B cell (primary cell): ENCODE results near the gene TTC38. TPM values are rescaled to one million over a fixed set of nuclear protein-coding genes. Genes with fewer than 3 reads are reported as not detected.

Experiments
- ATAC-seq: fragments of 200-7000 bp; cut with Tn5 transposase; one replicate; pipeline ENCODE4 v1.10.0; 2021; ENCODE audit warnings: low read depth, mild to moderate bottlenecking, moderate number of reproducible peaks, moderate library complexity
- CTCF ChIA-PET: fragments of 350-600 bp; sonication (Branson Sonifier 250); formaldehyde crosslinking; loops from one replicate; lab custom pipeline; 2021; ENCODE audit warnings: antibody characterized with exemption, inconsistent platforms; lab: Charles Lee
- POLR2A ChIA-PET: fragments of 350-600 bp; sonication (Branson Sonifier 250); formaldehyde crosslinking; loops from one replicate; lab custom pipeline; 2021; ENCODE audit warnings: antibody characterized with exemption; lab: Charles Lee
- DNase-seq: peaks from one replicate; pipeline ENCODE4 v3.0.0; 2013
- H2AFZ ChIP-seq: 2 replicates; pipeline ENCODE4 v1.6.1; 2012; ENCODE audit warnings: mild to moderate bottlenecking, low read depth, low read length; ENCODE audit not compliant: insufficient read depth, poor library complexity, severe bottlenecking
- H3K27ac ChIP-seq, 2 donors: 1 replicate in 1 of 2; 2 replicates in 1 of 2; pipeline ENCODE4 v1.5.1; 2012 to 2013; ENCODE audit warnings: low read length in 2 of 2, mild to moderate bottlenecking in 2 of 2, moderate library complexity in 1 of 2
- H3K27me3 ChIP-seq, 4 experiments: fragments of 200-600 bp in 1 of 4; sonication (generic) in 1 of 4; replicated peaks in 1 of 4; 1 replicate in 2 of 4; 2 replicates in 2 of 4; pipeline versions ENCODE4 v1.6.1 to v1.7.0; 2013 to 2016; ENCODE audit warnings: low read length in 3 of 4, mild to moderate bottlenecking in 2 of 4, mixed read lengths in 1 of 4, moderate library complexity in 1 of 4; ENCODE audit not compliant: insufficient read depth in 4 of 4, control insufficient read depth in 3 of 4; ENCODE audit errors: control extremely low read depth in 1 of 4
- H3K36me3 ChIP-seq, 2 experiments: replicated peaks in 1 of 2; 1 replicate in 1 of 2; 2 replicates in 1 of 2; pipeline versions ENCODE4 v1.6.1 to v1.7.1; 2013; ENCODE audit warnings: low read length in 1 of 2; ENCODE audit not compliant: insufficient read depth in 2 of 2, control insufficient read depth in 1 of 2; ENCODE audit errors: control extremely low read depth in 1 of 2, extremely low read depth in 1 of 2
- H3K4me1 ChIP-seq, 2 donors: fragments of 200-600 bp in 1 of 2; sonication (generic) in 1 of 2; 1 replicate in 1 of 2; 2 replicates in 1 of 2; pipeline versions ENCODE4 v1.5.1 to v1.6.1; 2013 to 2017; ENCODE audit warnings: low read length in 2 of 2; ENCODE audit not compliant: control insufficient read depth in 2 of 2, insufficient read depth in 2 of 2
- H3K4me2 ChIP-seq: replicated peaks from 2 replicates; pipeline ENCODE3; 2012; ENCODE audit warnings: mild to moderate bottlenecking, low read depth, low read length; ENCODE audit not compliant: poor library complexity, severe bottlenecking
- H3K4me3 ChIP-seq, 5 experiments: fragments of 200-600 bp in 1 of 5; sonication (generic) in 1 of 5; 1 replicate in 3 of 5; 2 replicates in 2 of 5; pipeline versions ENCODE4 v1.5.1 to v1.7.0; 2011 to 2016; ENCODE audit warnings: low read length in 4 of 5, mild to moderate bottlenecking in 4 of 5, low read depth in 2 of 5, control low read depth in 1 of 5, moderate library complexity in 1 of 5; ENCODE audit not compliant: insufficient read depth in 1 of 5; ENCODE audit errors: control extremely low read depth in 1 of 5, extremely low read depth in 1 of 5
- H3K79me2 ChIP-seq: fragments of 200-600 bp; sonication (generic); one replicate; pipeline ENCODE4 v1.6.0; 2016; ENCODE audit warnings: low read length; ENCODE audit not compliant: control insufficient read depth, insufficient read depth
- H3K9ac ChIP-seq: fragments of 200-600 bp; sonication (generic); 2 replicates; pipeline ENCODE4 v1.6.1; 2017; ENCODE audit warnings: mild to moderate bottlenecking, low read length, moderate library complexity
- H3K9me3 ChIP-seq, 3 donors: one replicate each; pipeline versions ENCODE4 v1.6.1 to v1.7.1; 2013; ENCODE audit warnings: low read length in 2 of 3; ENCODE audit not compliant: control insufficient read depth in 2 of 3, insufficient read depth in 1 of 3; ENCODE audit errors: control extremely low read depth in 1 of 3
- H4K20me1 ChIP-seq: 2 replicates; pipeline ENCODE4 v1.6.0; 2012; ENCODE audit warnings: mild to moderate bottlenecking, low read length; ENCODE audit not compliant: insufficient read depth, control insufficient read depth, poor library complexity, severe bottlenecking
- H3K27ac Mint-ChIP-seq: one replicate; pipeline ENCODE4 v1.8.0; 2021; ENCODE audit warnings: mixed read lengths
- H3K27me3 Mint-ChIP-seq: one replicate; pipeline ENCODE4 v1.8.0; 2021; ENCODE audit warnings: mixed read lengths
- H3K4me1 Mint-ChIP-seq: one replicate; pipeline ENCODE4 v1.8.0; 2021; ENCODE audit warnings: mixed read lengths
- H3K4me3 Mint-ChIP-seq: one replicate; pipeline ENCODE4 v1.8.0; 2021; ENCODE audit warnings: mixed read lengths
- H3K9me3 Mint-ChIP-seq: one replicate; pipeline ENCODE4 v1.8.0; 2022; ENCODE audit warnings: mixed read lengths; ENCODE audit not compliant: insufficient read depth
- CTCF ChIP-seq: fragments of 200-600 bp; IDR thresholded peaks from one replicate; pipeline ENCODE4 v1.8.0; 2022; ENCODE audit warnings: antibody characterized with exemption, mild to moderate bottlenecking
- EZH2 ChIP-seq: IDR thresholded peaks from 2 replicates; pipeline ENCODE4 v1.6.1; 2012; ENCODE audit warnings: borderline replicate concordance, low read depth, mild to moderate bottlenecking, moderate library complexity, low read length; ENCODE audit not compliant: insufficient read depth, poor library complexity, severe bottlenecking
- WGBS: methylation state at CpG from one replicate; pipeline ENCODE4 v1.1.5; 2013; ENCODE audit warnings: missing lambda C conversion rate; ENCODE audit not compliant: insufficient coverage; 5-methylcytosine and 5-hydroxymethylcytosine counted together
- intact Hi-C: fragments of 100-400 bp; cut with micrococcal nuclease; formaldehyde crosslinking; loops from one replicate; pipeline ENCODE4 v1.10.0; 2022
- polyA plus RNA-seq: library from polyadenylated mRNA; depleted of rRNA; stranded (reverse); fragments of >200 nt; gene quantifications from 2 replicates; pipeline ENCODE4 v1.2.3, GENCODE V29; 2012
- total RNA-seq, 2 donors: library from RNA; stranded (reverse); fragments of 120-200 nt in 1 of 2; gene quantifications; 1 replicate in 1 of 2; 2 replicates in 1 of 2; pipeline versions ENCODE4 v1.2.3 to v1.2.4, GENCODE V29; 2013 to 2022

Gene TTC38
- total and polyA plus RNA-seq, 2 donors (not counting 1 experiment from before 2014, with no cell fraction given) = 10.8 to 13.3 TPM

GRCh38 chr22:46272762-46273431 lies 5.1 kb downstream of the TTC38 start:
- TF ChIP-seq CTCF (no peak), EZH2 (no peak)
- POLR2A ChIA-PET = no interaction called here
- no peaks in the 10 kb centered on the region for H3K27me3 Mint-ChIP-seq
- no peak for ATAC-seq
- Histone ChIP-seq H3K9ac (no peak overlapping the region), H2AFZ (no peak overlapping the region), H3K36me3 (peaks cover 0 to 15% of the 10 kb centered on the region in 2 experiments), H3K27me3 (no peaks in the 10 kb centered on the region), H3K4me2 (no peak overlapping the region), H3K27ac (no peak overlapping the region), H3K4me1 (peaks cover 4% of the 10 kb centered on the region in 2 donors), H3K9me3 (no peaks in the 10 kb centered on the region), H4K20me1 (no peaks in the 10 kb centered on the region), H3K4me3 (no peak overlapping the region), H3K79me2 (no peaks in the 10 kb centered on the region)
- H3K4me1 Mint-ChIP-seq = peaks cover 3% of the 10 kb centered on the region
- intact Hi-C loops = no loop called here
- DNase-seq = no peak
- H3K4me3 Mint-ChIP-seq = no peak overlapping the region
- H3K9me3 Mint-ChIP-seq = no peaks in the 10 kb centered on the region
- H3K27ac Mint-ChIP-seq = no peak overlapping the region
- CTCF ChIA-PET = no interaction called here
- WGBS = 97% methylated on average over 12 of the region's 12 CpGs

GRCh38 chr22:46273432-46274148 lies 5.8 kb downstream of the TTC38 start:
- no peak for TF ChIP-seq CTCF
- TF ChIP-seq EZH2 = no peak
- Mint-ChIP-seq H3K9me3 (no peaks in the 10 kb centered on the region), H3K27ac (no peak overlapping the region), H3K4me3 (no peak overlapping the region), H3K4me1 (no peaks in the 10 kb centered on the region), H3K27me3 (no peaks in the 10 kb centered on the region)
- ChIA-PET CTCF (no interaction called here), POLR2A (no interaction called here)
- no peak overlapping the region for H3K9ac ChIP-seq
- H3K9me3 ChIP-seq = no peaks in the 10 kb centered on the region
- peaks cover 0 to 15% of the 10 kb centered on the region in 2 experiments for H3K36me3 ChIP-seq
- 100% methylated on average over 9 of the region's 12 CpGs for WGBS
- no peak overlapping the region for H3K27ac ChIP-seq
- DNase-seq (no peak), ATAC-seq (no peak)
- intact Hi-C loops = no loop called here
- no peak overlapping the region for H3K4me2 ChIP-seq
- no peaks in the 10 kb centered on the region for H3K79me2 ChIP-seq
- H3K4me1 ChIP-seq = peaks cover 0 to 1% of the 10 kb centered on the region in 2 donors
- no peak overlapping the region for H2AFZ ChIP-seq
- H3K27me3 ChIP-seq = no peaks in the 10 kb centered on the region
- no peaks in the 10 kb centered on the region for H4K20me1 ChIP-seq
- no peak overlapping the region for H3K4me3 ChIP-seq
